H1 (cell line): Measurements from ENCODE around the gene CTSH. TPM values are rescaled to one million over a fixed set of nuclear protein-coding genes. Genes with fewer than 3 reads are reported as not detected.

Source experiments
- CTCF ChIA-PET: fragments of 300-600 bp; sonication (Branson Sonifier 250); formaldehyde crosslinking; loops from one replicate; lab custom pipeline; 2021; ENCODE audit not compliant: partially characterized antibody; lab: Charles Lee
- POLR2A ChIA-PET: fragments of 300-600 bp; sonication (Branson Sonifier 250); formaldehyde crosslinking; loops from one replicate; lab custom pipeline; 2021; ENCODE audit warnings: inconsistent platforms; ENCODE audit not compliant: partially characterized antibody; lab: Charles Lee
- DNase-seq, 2 experiments: peaks; one replicate each; pipeline versions ENCODE4 v3.0.0 to v3.0.0-alpha.2; 2010 to 2022; ENCODE audit warnings: low spot score in 2 of 2, low read depth in 1 of 2, mixed read lengths in 1 of 2
- FAIRE-seq: peaks from 2 replicates; lab custom pipeline; 2011; peaks lifted over from hg19 to GRCh38; lab: Jason Lieb, UNC
- H2AFZ ChIP-seq: 2 replicates; pipeline ENCODE4 v1.8.1; 2012; ENCODE audit warnings: low read length, inconsistent platforms
- H2AK5ac ChIP-seq: 2 replicates; pipeline ENCODE4 v1.6.1; 2013; ENCODE audit warnings: low read depth, low read length
- H2BK120ac ChIP-seq: replicated peaks from 2 replicates; pipeline ENCODE3; 2013; ENCODE audit warnings: low read depth, low read length, inconsistent platforms
- H2BK12ac ChIP-seq: 2 replicates; pipeline ENCODE4 v1.6.1; 2013; ENCODE audit warnings: low read depth, low read length
- H2BK15ac ChIP-seq: 2 replicates; pipeline ENCODE4 v1.6.1; 2013; ENCODE audit warnings: low read length
- H2BK20ac ChIP-seq: 2 replicates; pipeline ENCODE4 v1.6.1; 2013; ENCODE audit warnings: low read length
- H2BK5ac ChIP-seq: 2 replicates; pipeline ENCODE4 v1.6.1; 2013; ENCODE audit warnings: low read depth, low read length
- H3K14ac ChIP-seq: 2 replicates; pipeline ENCODE4 v1.6.1; 2013; ENCODE audit warnings: inconsistent platforms; ENCODE audit not compliant: insufficient read length
- H3K18ac ChIP-seq: 2 replicates; pipeline ENCODE4 v1.6.1; 2013; ENCODE audit warnings: low read length; ENCODE audit errors: extremely low read depth
- H3K23ac ChIP-seq: 2 replicates; pipeline ENCODE4 v1.6.1; 2013; ENCODE audit warnings: inconsistent platforms; ENCODE audit not compliant: insufficient read length
- H3K23me2 ChIP-seq: 2 replicates; pipeline ENCODE4 v1.6.1; 2013; ENCODE audit warnings: low read depth, low read length
- H3K27ac ChIP-seq: 2 replicates; pipeline ENCODE4 v1.6.1; 2011; ENCODE audit warnings: low read depth, low read length, inconsistent platforms
- H3K27me3 ChIP-seq, 4 experiments: replicated peaks in 1 of 4; 1 replicate in 1 of 4; 2 replicates in 3 of 4; pipeline versions ENCODE4 v1.6.1 to v1.8.1; 2011 to 2013; ENCODE audit warnings: low read length in 3 of 4, mild to moderate bottlenecking in 3 of 4, inconsistent platforms in 2 of 4, mixed read lengths in 2 of 4, moderate library complexity in 1 of 4; ENCODE audit not compliant: control insufficient read depth in 3 of 4, insufficient read depth in 3 of 4; ENCODE audit errors: extremely low read depth in 1 of 4
- H3K36me3 ChIP-seq, 4 experiments: 2 replicates each; pipeline versions ENCODE4 v1.6.1 to v1.8.1; 2011 to 2013; ENCODE audit warnings: mild to moderate bottlenecking in 4 of 4, low read length in 3 of 4, moderate library complexity in 2 of 4, control low read depth in 1 of 4, inconsistent platforms in 1 of 4; ENCODE audit not compliant: insufficient read depth in 4 of 4, control insufficient read depth in 2 of 4
- H3K4ac ChIP-seq: replicated peaks from 2 replicates; pipeline ENCODE3; 2013; ENCODE audit warnings: low read length, low read depth, mixed read lengths, inconsistent platforms; ENCODE audit not compliant: insufficient read length
- H3K4me1 ChIP-seq, 4 experiments: replicated peaks in 1 of 4; 1 replicate in 1 of 4; 2 replicates in 3 of 4; pipeline versions ENCODE4 v1.6.1 to v1.8.1; 2011 to 2013; ENCODE audit warnings: low read length in 3 of 4, inconsistent platforms in 2 of 4, mixed read lengths in 1 of 4; ENCODE audit not compliant: insufficient read depth in 4 of 4, control insufficient read depth in 3 of 4
- H3K4me2 ChIP-seq, 2 experiments: 2 replicates each; pipeline versions ENCODE4 v1.6.1 to v1.8.1; 2011 to 2013; ENCODE audit warnings: low read depth in 2 of 2, low read length in 2 of 2, control low read depth in 1 of 2, inconsistent platforms in 1 of 2, mild to moderate bottlenecking in 1 of 2; ENCODE audit not compliant: insufficient read depth in 1 of 2
- H3K4me3 ChIP-seq, 4 experiments: fragments of 200-600, 300-600 bp in 1 of 4; sonication (generic), shearing (Covaris generic), sonication (Bioruptor Twin) in 1 of 4; 2 replicates each; pipeline versions ENCODE4 v1.5.1 to v1.8.1; 2011 to 2016; ENCODE audit warnings: low read length in 4 of 4, low read depth in 3 of 4, control low read depth in 2 of 4, inconsistent platforms in 2 of 4, mild to moderate bottlenecking in 2 of 4, mixed read lengths in 1 of 4, moderate library complexity in 1 of 4; ENCODE audit not compliant: insufficient read depth in 2 of 4; ENCODE audit errors: extremely low read depth in 1 of 4
- H3K56ac ChIP-seq: replicated peaks from 2 replicates; pipeline ENCODE3; 2013; ENCODE audit warnings: low read depth, mild to moderate bottlenecking, mixed read lengths, low read length, inconsistent platforms; ENCODE audit not compliant: insufficient read length
- H3K79me1 ChIP-seq: 2 replicates; pipeline ENCODE4 v1.6.1; 2013; ENCODE audit warnings: low read depth, low read length, control low read depth
- H3K79me2 ChIP-seq, 2 experiments: 2 replicates each; pipeline versions ENCODE4 v1.6.1 to v1.8.1; 2012 to 2013; ENCODE audit warnings: low read length in 2 of 2, mild to moderate bottlenecking in 2 of 2, inconsistent platforms in 1 of 2; ENCODE audit not compliant: insufficient read depth in 2 of 2, control insufficient read depth in 1 of 2
- H3K9ac ChIP-seq, 4 experiments: replicated peaks in 1 of 4; 1 replicate in 1 of 4; 2 replicates in 3 of 4; pipeline versions ENCODE4 v1.6.1 to v1.8.1; 2011 to 2013; ENCODE audit warnings: low read depth in 3 of 4, low read length in 3 of 4, control low read depth in 2 of 4, mild to moderate bottlenecking in 2 of 4, moderate library complexity in 2 of 4, inconsistent platforms in 1 of 4; ENCODE audit errors: extremely low read depth in 1 of 4
- H3K9me3 ChIP-seq, 2 experiments: 2 replicates each; pipeline versions ENCODE4 v1.6.1 to v1.8.1; 2012 to 2013; ENCODE audit warnings: mild to moderate bottlenecking in 2 of 2, moderate library complexity in 2 of 2, control low read depth in 1 of 2, inconsistent platforms in 1 of 2, low read depth in 1 of 2, low read length in 1 of 2, mixed read lengths in 1 of 2; ENCODE audit not compliant: insufficient read depth in 2 of 2
- H4K20me1 ChIP-seq, 2 experiments: replicated peaks in 1 of 2; 2 replicates each; pipeline versions ENCODE3 to v1.8.1; 2011 to 2013; ENCODE audit warnings: inconsistent platforms in 2 of 2, low read length in 2 of 2, mild to moderate bottlenecking in 1 of 2; ENCODE audit not compliant: insufficient read depth in 2 of 2, control insufficient read depth in 1 of 2
- H4K5ac ChIP-seq: 2 replicates; pipeline ENCODE4 v1.6.1; 2013; ENCODE audit warnings: low read length, low read depth, mixed read lengths, inconsistent platforms; ENCODE audit not compliant: insufficient read length
- H4K8ac ChIP-seq: 2 replicates; pipeline ENCODE4 v1.8.0; 2013; ENCODE audit warnings: mild to moderate bottlenecking, moderate library complexity, low read length, inconsistent platforms; ENCODE audit not compliant: insufficient read depth; ENCODE audit errors: extremely low read depth
- H4K91ac ChIP-seq: replicated peaks from 2 replicates; pipeline ENCODE3; 2013; ENCODE audit warnings: low read length, mixed read lengths, inconsistent platforms; ENCODE audit not compliant: insufficient read length
- BRCA1 ChIP-seq: IDR thresholded peaks from 2 replicates; pipeline ENCODE4 v1.6.1; 2012; ENCODE audit warnings: low read depth, low read length, improper control_type of control experiment
- CHD1 ChIP-seq: IDR thresholded peaks from 2 replicates; pipeline ENCODE4 v1.6.1; 2012; ENCODE audit warnings: low read depth, low read length, improper control_type of control experiment
- GABPA ChIP-seq: IDR thresholded peaks from 2 replicates; pipeline ENCODE4 v1.6.1; 2011; ENCODE audit warnings: mild to moderate bottlenecking, low read length, moderate library complexity, borderline replicate concordance; ENCODE audit not compliant: insufficient read depth
- NANOG ChIP-seq: IDR thresholded peaks from 2 replicates; pipeline ENCODE4 v1.6.1; 2011; ENCODE audit warnings: low read length, low read depth, mild to moderate bottlenecking, inconsistent platforms; ENCODE audit not compliant: insufficient read depth, poor library complexity, severe bottlenecking
- RFX5 ChIP-seq: IDR thresholded peaks from 2 replicates; pipeline ENCODE4 v1.6.1; 2011; ENCODE audit warnings: low read depth, low read length, improper control_type of control experiment, borderline replicate concordance
- SP2 ChIP-seq: IDR thresholded peaks from 2 replicates; pipeline ENCODE4 v1.6.1; 2012; ENCODE audit warnings: mild to moderate bottlenecking, low read length, inconsistent platforms
- USF2 ChIP-seq: IDR thresholded peaks from 2 replicates; pipeline ENCODE4 v1.6.1; 2011; ENCODE audit warnings: low read length, improper control_type of control experiment
- WGBS, 2 experiments: shearing (Covaris generic) in 1 of 2; methylation state at CpG; one replicate each; pipeline versions ENCODE4 v1.1.6 to v1.1.7; 2013 to 2015; ENCODE audit warnings: low lambda C conversion rate in 2 of 2, mixed read lengths in 2 of 2, inconsistent platforms in 1 of 2, low coverage in 1 of 2, missing lambda C conversion rate in 1 of 2; ENCODE audit not compliant: insufficient replicate concordance in 2 of 2, insufficient coverage in 1 of 2, insufficient read length in 1 of 2; ENCODE audit errors: extremely low coverage in 1 of 2, missing lambda C conversion rate in 1 of 2; 5-methylcytosine and 5-hydroxymethylcytosine counted together
- polyA plus RNA-seq, 7 experiments: library from polyadenylated mRNA; depleted of rRNA in 3 of 7; stranded (reverse) in 5 of 7; unstranded in 2 of 7; fragments of >200 nt in 5 of 7; fragments of 200-250 nt in 2 of 7; gene quantifications; 1 replicate in 5 of 7; 2 replicates in 1 of 7; 4 replicates in 1 of 7; pipeline versions ENCODE4 v1.2.1 to v1.2.3, GENCODE V29; 2011 to 2013; ENCODE audit warnings: missing spikeins in 2 of 7, mixed read lengths in 2 of 7
- total RNA-seq: library from RNA; stranded (reverse); fragmentation: NEBNext Ultra II Directional; extraction: Animal tissue kit (Norgen Biotek cat#: 25700); gene quantifications from 2 replicates; pipeline ENCODE4 v1.2.1, GENCODE V29; 2021

The CTSH gene
- total and polyA plus RNA-seq, 2 of the 8 experiments (the other 6 are each of a cell fraction or from before 2014, with no cell fraction given) = 34.0 to 36.8 TPM

- CTCF ChIA-PET = interaction anchor here (0.8 to 8.1 kb wide), 10 partner anchors 9 to 75 kb away, joined by 3 to 123 read pairs (median 6); no protein-coding TSS in a partner anchor
- Histone ChIP-seq H2BK5ac (no peak overlapping the region), H3K36me3 (no peaks in the 10 kb centered on the region), H3K79me1 (no peaks in the 10 kb centered on the region), H4K8ac (no peak overlapping the region), H4K5ac (no peak overlapping the region), H3K4me2 (no peak overlapping the region), H2AFZ (no peak overlapping the region), H4K91ac (no peak overlapping the region), H3K4me1 (no peaks in the 10 kb centered on the region; a peak in 2 of 7 replicates), H4K20me1 (no peaks in the 10 kb centered on the region), H2AK5ac (no peak overlapping the region), H3K23me2 (no peaks in the 10 kb centered on the region), H3K14ac (no peak overlapping the region), H3K4ac (no peak overlapping the region), H2BK120ac (no peak overlapping the region), H3K9me3 (no peaks in the 10 kb centered on the region), H3K27ac (no peak overlapping the region), H3K23ac (no peak overlapping the region), H2BK20ac (no peak overlapping the region), H3K4me3 (no peak overlapping the region), H3K18ac (no peak overlapping the region), H3K9ac (no peak overlapping the region), H3K79me2 (no peaks in the 10 kb centered on the region), H2BK15ac (no peak overlapping the region), H2BK12ac (no peak overlapping the region), H3K27me3 (peaks cover 0 to 13% (median 8%) of the 10 kb centered on the region in 4 experiments; a peak in 3 of 7 replicates), H3K56ac (no peak overlapping the region)
- TF ChIP-seq CHD1 = no peak
- TF ChIP-seq SP2 = no peak
- no peak for TF ChIP-seq NANOG
- no peak for TF ChIP-seq GABPA
- TF ChIP-seq USF2 = no peak
- TF ChIP-seq BRCA1 = no peak
- no peak for TF ChIP-seq RFX5
- FAIRE-seq = no peak
- DNase-seq = no peak
- 86% methylated on average over 10 of the region's 10 CpGs; no CpG with 5 or more reads in 1 of the 2 experiments for WGBS, 2 experiments
- POLR2A ChIA-PET = no interaction called here
Measured at GRCh38 chr15:78982736-78983135, 37.9 kb upstream of the CTSH start.
